Measurements from ENCODE around the gene PTPRD. TPM values are rescaled to one million over a fixed set of nuclear protein-coding genes. Genes with fewer than 3 reads are reported as not detected.

The PTPRD gene
- total RNA-seq, 2 donors from 2014 or later, result 60.1 to 75.7 TPM

DNA sequence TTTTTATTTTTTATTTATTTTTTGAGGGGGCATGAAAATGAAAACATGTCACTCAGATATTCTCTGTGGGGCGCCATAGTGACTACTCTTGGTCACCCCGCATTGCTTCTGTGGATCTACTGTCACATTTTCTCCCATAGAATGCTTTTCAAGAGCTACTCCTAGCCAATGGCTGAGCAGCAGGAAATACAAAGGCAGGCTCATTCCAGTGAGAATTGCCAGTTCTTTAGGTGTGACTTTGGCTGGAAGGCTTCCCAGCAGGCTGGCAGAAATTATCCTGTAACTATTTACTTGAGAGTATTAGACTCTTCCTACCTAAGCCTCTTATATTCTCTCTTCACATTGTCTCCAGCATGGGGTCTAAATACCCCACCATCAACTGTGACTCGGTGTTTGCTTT is 21.0 kb upstream of the PTPRD start:
- no peaks in the 10 kb centered on the region for H3K36me3 ChIP-seq
- H3K27ac ChIP-seq, result no peak overlapping the region
- no peak overlapping the region for H3K4me3 ChIP-seq
- DNase-seq, result no peak
- no peaks in the 10 kb centered on the region for H3K4me1 ChIP-seq
- no peak overlapping the region for H3K9ac ChIP-seq (ENCODE audit: low read depth in 2 of 2, low read length in 2 of 2)
- intact Hi-C loops (cut with DNase I), result no loop called here
- no peak for TF ChIP-seq CTCF (IDR thresholded peaks at IDR 0.05)
- H3K27me3 ChIP-seq, result no peaks in the 10 kb centered on the region
- no peaks in the 10 kb centered on the region for H3K9me3 ChIP-seq

DNA sequence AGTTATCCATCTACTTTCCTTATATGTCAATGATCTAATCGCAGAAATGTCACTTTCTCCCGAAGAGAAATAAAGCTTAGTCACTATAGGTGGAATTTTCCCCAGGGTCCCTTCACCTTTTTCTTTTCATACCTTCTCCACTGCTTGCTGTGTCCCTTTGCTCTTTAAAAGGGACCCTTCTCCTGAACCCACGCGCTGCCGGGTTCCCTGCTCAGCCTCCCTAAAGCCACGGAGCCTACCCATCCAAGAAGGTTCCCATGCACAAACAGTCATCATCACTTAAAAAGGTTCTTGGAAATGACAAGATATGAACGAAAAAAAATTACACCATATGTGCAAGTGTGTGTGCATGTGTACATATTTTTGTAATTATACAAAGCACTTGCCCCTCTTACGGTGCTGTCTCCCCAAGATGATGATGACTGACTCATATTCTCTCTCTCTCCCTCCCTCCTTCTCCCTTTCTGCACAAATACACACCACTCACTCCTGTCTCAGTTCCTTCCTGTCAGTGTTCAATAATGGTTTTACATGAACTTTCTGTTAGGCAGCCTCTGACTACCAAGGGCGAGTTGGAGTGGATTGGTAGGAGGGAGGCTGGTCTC is 1.5 kb upstream of the PTPRD start:
- intact Hi-C loops (cut with DNase I), result no loop called here
- Histone ChIP-seq H3K4me1 (no peaks in the 10 kb centered on the region), H3K27ac (no peak overlapping the region), H3K4me3 (no peak overlapping the region), H3K36me3 (no peaks in the 10 kb centered on the region), H3K9ac (ENCODE audit: low read depth in 2 of 2, low read length in 2 of 2) (no peak overlapping the region), H3K9me3 (no peaks in the 10 kb centered on the region), H3K27me3 (peaks cover 18% of the 10 kb centered on the region)
- no peak for DNase-seq
- TF ChIP-seq CTCF (IDR thresholded peaks at IDR 0.05), result no peak

DNA sequence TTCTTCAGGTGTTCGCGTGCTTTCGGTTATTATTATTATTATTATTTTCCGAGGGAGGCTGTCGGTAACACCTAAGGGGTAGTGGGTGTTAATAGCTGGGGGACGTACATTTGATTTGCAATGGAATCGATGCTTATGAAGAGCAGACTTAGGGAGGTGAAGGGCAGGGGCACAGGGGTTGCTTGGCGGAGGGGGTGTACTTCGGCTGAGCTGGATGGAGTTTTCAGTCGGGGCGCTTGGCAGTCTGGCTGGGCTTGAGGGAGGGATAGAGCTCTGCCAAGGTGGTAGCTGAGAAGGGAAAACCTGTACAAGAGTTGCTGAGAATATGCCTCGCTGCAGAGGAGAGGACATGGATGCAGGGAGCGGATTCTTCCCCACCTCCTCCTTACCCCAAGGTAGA is 617 bp upstream of the PTPRD start:
- H3K4me3 ChIP-seq, result no peak overlapping the region

GRCh38 chr9:10605388-10605787 is 7.4 kb downstream of the PTPRD start:
- H3K4me3 ChIP-seq, result no peak overlapping the region
- H3K27me3 ChIP-seq, result no peaks in the 10 kb centered on the region
- no peaks in the 10 kb centered on the region for H3K4me1 ChIP-seq
- no peak overlapping the region for H3K27ac ChIP-seq
- no peak for DNase-seq
- no peaks in the 10 kb centered on the region for H3K36me3 ChIP-seq
- intact Hi-C loops (cut with DNase I), result no loop called here
- TF ChIP-seq CTCF (IDR thresholded peaks at IDR 0.05), result no peak
- H3K9ac ChIP-seq (ENCODE audit: low read depth in 2 of 2, low read length in 2 of 2), result no peak overlapping the region
- no peaks in the 10 kb centered on the region for H3K9me3 ChIP-seq

More for the DNA sequence above, 617 bp upstream of the PTPRD start:
- DNase-seq, result no peak
- intact Hi-C loops (cut with DNase I), result no loop called here
- Histone ChIP-seq H3K27me3 (peaks cover 18% of the 10 kb centered on the region), H3K36me3 (no peaks in the 10 kb centered on the region), H3K4me1 (no peaks in the 10 kb centered on the region), H3K27ac (no peak overlapping the region), H3K9ac (ENCODE audit: low read depth in 2 of 2, low read length in 2 of 2) (no peak overlapping the region), H3K9me3 (no peaks in the 10 kb centered on the region)
- no peak for TF ChIP-seq CTCF (IDR thresholded peaks at IDR 0.05)

DNA sequence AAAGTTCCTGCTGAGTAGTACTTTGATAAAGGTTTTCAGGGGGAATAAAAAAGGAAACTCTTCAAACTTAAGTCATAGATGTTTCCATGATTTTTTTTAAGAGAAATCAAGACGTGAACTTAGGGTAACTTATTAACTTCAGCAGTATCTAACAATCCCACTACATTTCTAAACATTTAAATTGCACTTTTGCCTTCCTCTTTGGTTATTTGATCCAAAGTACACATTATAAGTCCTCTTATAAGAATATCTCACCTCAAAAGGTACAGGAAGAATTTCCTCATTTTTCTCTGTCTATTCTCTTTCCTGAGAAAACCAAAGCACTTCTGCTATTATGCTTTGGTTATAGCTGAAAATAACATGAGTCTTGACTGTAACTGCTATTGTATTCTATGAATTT is 7.9 kb downstream of the PTPRD start:
- Histone ChIP-seq H3K36me3 (no peaks in the 10 kb centered on the region), H3K4me1 (no peaks in the 10 kb centered on the region), H3K9me3 (no peaks in the 10 kb centered on the region), H3K27ac (no peak overlapping the region), H3K27me3 (no peaks in the 10 kb centered on the region), H3K9ac (ENCODE audit: low read depth in 2 of 2, low read length in 2 of 2) (no peak overlapping the region), H3K4me3 (no peak overlapping the region)
- intact Hi-C loops (cut with DNase I), result no loop called here
- DNase-seq, result no peak
- TF ChIP-seq CTCF (IDR thresholded peaks at IDR 0.05), result no peak
